ENCODE data around the gene SPC25. TPM values are rescaled to one million over a fixed set of nuclear protein-coding genes. Genes with fewer than 3 reads are reported as not detected.

SPC25 gene
- total RNA-seq, 1 experiment from 2014 or later, result 64.3 TPM

GRCh38 chr2:168850846-168851245 lies 39.4 kb downstream of the SPC25 start:
- TF ChIP-seq, protein P1, sequence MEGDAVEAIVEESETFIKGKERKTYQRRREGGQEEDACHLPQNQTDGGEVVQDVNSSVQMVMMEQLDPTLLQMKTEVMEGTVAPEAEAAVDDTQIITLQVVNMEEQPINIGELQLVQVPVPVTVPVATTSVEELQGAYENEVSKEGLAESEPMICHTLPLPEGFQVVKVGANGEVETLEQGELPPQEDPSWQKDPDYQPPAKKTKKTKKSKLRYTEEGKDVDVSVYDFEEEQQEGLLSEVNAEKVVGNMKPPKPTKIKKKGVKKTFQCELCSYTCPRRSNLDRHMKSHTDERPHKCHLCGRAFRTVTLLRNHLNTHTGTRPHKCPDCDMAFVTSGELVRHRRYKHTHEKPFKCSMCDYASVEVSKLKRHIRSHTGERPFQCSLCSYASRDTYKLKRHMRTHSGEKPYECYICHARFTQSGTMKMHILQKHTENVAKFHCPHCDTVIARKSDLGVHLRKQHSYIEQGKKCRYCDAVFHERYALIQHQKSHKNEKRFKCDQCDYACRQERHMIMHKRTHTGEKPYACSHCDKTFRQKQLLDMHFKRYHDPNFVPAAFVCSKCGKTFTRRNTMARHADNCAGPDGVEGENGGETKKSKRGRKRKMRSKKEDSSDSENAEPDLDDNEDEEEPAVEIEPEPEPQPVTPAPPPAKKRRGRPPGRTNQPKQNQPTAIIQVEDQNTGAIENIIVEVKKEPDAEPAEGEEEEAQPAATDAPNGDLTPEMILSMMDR (conservative IDR thresholded peaks at IDR 0.05; ENCODE audit: low read depth, low read length), result no peak
- no peak for TF ChIP-seq EZH2 (IDR thresholded peaks at IDR 0.05; ENCODE audit: borderline replicate concordance, low read depth, low read length, poor library complexity, severe bottlenecking)
- Histone ChIP-seq H3K36me3 (ENCODE audit: insufficient read depth, low read length, poor library complexity, severe bottlenecking) (no peaks in the 10 kb centered on the region), H3K27me3 (replicated peaks; ENCODE audit: insufficient read depth, low read depth, low read length, poor library complexity) (no peaks in the 10 kb centered on the region), H3K27ac (ENCODE audit: low read depth, low read length, poor library complexity, severe bottlenecking) (no peak overlapping the region), H3K4me3 (ENCODE audit: low read depth, low read length, poor library complexity, severe bottlenecking) (no peak overlapping the region), H3K4me1 (ENCODE audit: insufficient read depth, low read length, poor library complexity, severe bottlenecking) (no peaks in the 10 kb centered on the region), H3K9me3 (ENCODE audit: low read depth, low read length, poor library complexity, severe bottlenecking) (no peaks in the 10 kb centered on the region)
- ChIA-PET CTCF (no interaction called here), POLR2A (ENCODE audit: low non-redundant PET) (no interaction called here)
- BruUV-seq (replicated peaks), result no TSS peak
- intact Hi-C loops (cut with micrococcal nuclease; ENCODE audit: unreplicated experiment), result no loop called here
- no peak for DNase-seq (ENCODE audit: low spot score)

GRCh38 chr2:168849610-168850009 lies 40.6 kb downstream of the SPC25 start:
- BruUV-seq (replicated peaks), result no TSS peak
- peak; percentile 60 for DNase-seq (ENCODE audit: low spot score)
- intact Hi-C loops (cut with micrococcal nuclease; ENCODE audit: unreplicated experiment), result no loop called here

DNA sequence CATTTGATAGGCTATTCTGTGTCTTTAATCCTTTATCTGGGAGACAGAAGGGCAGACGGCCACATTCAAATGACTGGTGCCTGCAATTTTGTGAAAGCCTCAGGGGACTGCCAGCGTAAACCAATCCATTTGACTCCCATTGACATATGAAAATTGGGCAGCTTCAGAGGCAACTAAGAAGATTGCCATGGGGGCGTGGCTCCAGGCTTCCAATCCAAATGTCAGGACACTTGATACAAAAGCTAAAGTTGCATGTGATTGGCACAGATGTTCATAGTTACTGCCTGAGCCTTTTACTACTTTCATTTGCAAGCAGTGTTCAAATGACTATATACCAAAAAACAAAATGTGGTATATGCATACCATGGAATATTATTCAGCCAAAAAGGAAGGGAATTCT lies 42.0 kb downstream of the SPC25 start:
- no peaks in the 10 kb centered on the region for H3K27me3 ChIP-seq (replicated peaks; ENCODE audit: insufficient read depth, low read depth, low read length, poor library complexity)
- H3K9me3 ChIP-seq (ENCODE audit: low read depth, low read length, poor library complexity, severe bottlenecking), result no peaks in the 10 kb centered on the region
- H3K4me3 ChIP-seq (ENCODE audit: low read depth, low read length, poor library complexity, severe bottlenecking), result no peak overlapping the region
- ChIA-PET CTCF (no interaction called here), POLR2A (ENCODE audit: low non-redundant PET) (no interaction called here)
- no peaks in the 10 kb centered on the region for H3K36me3 ChIP-seq (ENCODE audit: insufficient read depth, low read length, poor library complexity, severe bottlenecking)
- no peak overlapping the region for H3K27ac ChIP-seq (ENCODE audit: low read depth, low read length, poor library complexity, severe bottlenecking)
- peak; percentile 77 for DNase-seq (ENCODE audit: low spot score)
- intact Hi-C loops (cut with micrococcal nuclease; ENCODE audit: unreplicated experiment), result no loop called here
- BruUV-seq (replicated peaks), result no TSS peak
- TF ChIP-seq, protein P1 (conservative IDR thresholded peaks at IDR 0.05; ENCODE audit: low read depth, low read length), result no peak
- TF ChIP-seq EZH2 (IDR thresholded peaks at IDR 0.05; ENCODE audit: borderline replicate concordance, low read depth, low read length, poor library complexity, severe bottlenecking), result no peak
- no peaks in the 10 kb centered on the region for H3K4me1 ChIP-seq (ENCODE audit: insufficient read depth, low read length, poor library complexity, severe bottlenecking)

More at GRCh38 chr2:168849610-168850009, 40.6 kb downstream of the SPC25 start:
- no peaks in the 10 kb centered on the region for H3K9me3 ChIP-seq (ENCODE audit: low read depth, low read length, poor library complexity, severe bottlenecking)
- no peak overlapping the region for H3K4me3 ChIP-seq (ENCODE audit: low read depth, low read length, poor library complexity, severe bottlenecking)
- no peaks in the 10 kb centered on the region for H3K36me3 ChIP-seq (ENCODE audit: insufficient read depth, low read length, poor library complexity, severe bottlenecking)
- CTCF ChIA-PET, result interaction anchor here (0.6 kb wide), 1 partner anchor 76 kb away, joined by 5 read pairs; no protein-coding TSS in a partner anchor
- no peak for TF ChIP-seq EZH2 (IDR thresholded peaks at IDR 0.05; ENCODE audit: borderline replicate concordance, low read depth, low read length, poor library complexity, severe bottlenecking)
- TF ChIP-seq, protein P1 (conservative IDR thresholded peaks at IDR 0.05; ENCODE audit: low read depth, low read length), result peak; percentile 32; the same call in 1 of the 2 replicates
- H3K27ac ChIP-seq (ENCODE audit: low read depth, low read length, poor library complexity, severe bottlenecking), result no peak overlapping the region
- POLR2A ChIA-PET (ENCODE audit: low non-redundant PET), result no interaction called here
- no peaks in the 10 kb centered on the region for H3K27me3 ChIP-seq (replicated peaks; ENCODE audit: insufficient read depth, low read depth, low read length, poor library complexity)
- H3K4me1 ChIP-seq (ENCODE audit: insufficient read depth, low read length, poor library complexity, severe bottlenecking), result no peaks in the 10 kb centered on the region

All from A673 (cell line).